ENCODE measurements around the gene SOHLH1. TPM values are rescaled to one million over a fixed set of nuclear protein-coding genes. Genes with fewer than 3 reads are reported as not detected.

SOHLH1 gene
- polyA plus RNA-seq, 6 donors from 2014 or later, result not detected

- H3K36me3 Mint-ChIP-seq, result no peaks in the 10 kb centered on the region
- H3K9me3 Mint-ChIP-seq, result no peaks in the 10 kb centered on the region
- H3K27me3 Mint-ChIP-seq, result peaks cover 0 to 40% (median 29%) of the 10 kb centered on the region in 3 donors
- no peak overlapping the region for H3K4me3 Mint-ChIP-seq
- ATAC-seq (ENCODE audit: low read depth in 2 of 2) (no peak), DNase-seq (no peak)
- no peaks in the 10 kb centered on the region for H3K4me1 Mint-ChIP-seq
- H3K27ac Mint-ChIP-seq, result no peak overlapping the region
These were observed 23.1 kb upstream of the SOHLH1 start for GRCh38 chr9:135722365-135722764.

- Mint-ChIP-seq H3K4me3 (no peak overlapping the region), H3K27ac (no peak overlapping the region), H3K4me1 (no peaks in the 10 kb centered on the region), H3K36me3 (no peaks in the 10 kb centered on the region), H3K9me3 (no peaks in the 10 kb centered on the region), H3K27me3 (peaks cover 15 to 50% (median 31%) of the 10 kb centered on the region in 3 donors)
- no peak for ATAC-seq (ENCODE audit: low read depth in 2 of 2)
- no peak for DNase-seq
These were observed 20.2 kb upstream of the SOHLH1 start for GRCh38 chr9:135719472-135719871.

GRCh38 chr9:135718616-135719015 is 19.3 kb upstream of the SOHLH1 start:
- Mint-ChIP-seq H3K27ac (no peak overlapping the region), H3K4me1 (peaks cover 0 to 4% (median 2%) of the 10 kb centered on the region in 3 donors), H3K4me3 (no peak overlapping the region), H3K9me3 (no peaks in the 10 kb centered on the region), H3K27me3 (peaks cover 15 to 48% (median 35%) of the 10 kb centered on the region in 3 donors), H3K36me3 (no peaks in the 10 kb centered on the region)
- DNase-seq (no peak), ATAC-seq (ENCODE audit: low read depth in 2 of 2) (no peak)

GRCh38 chr9:135717410-135717809 is 18.1 kb upstream of the SOHLH1 start:
- peaks cover 0 to 5% (median 2%) of the 10 kb centered on the region in 3 donors for H3K4me1 Mint-ChIP-seq

GRCh38 chr9:135716045-135716444 is 16.8 kb upstream of the SOHLH1 start:
- no peak overlapping the region for H3K4me3 Mint-ChIP-seq
- ATAC-seq (ENCODE audit: low read depth in 2 of 2) (no peak), DNase-seq (no peak)
- H3K27ac Mint-ChIP-seq, result no peak overlapping the region
- H3K4me1 Mint-ChIP-seq, result peaks cover 0 to 5% (median 2%) of the 10 kb centered on the region in 3 donors
- H3K9me3 Mint-ChIP-seq, result no peaks in the 10 kb centered on the region
- no peaks in the 10 kb centered on the region for H3K36me3 Mint-ChIP-seq
- peaks cover 15 to 64% (median 48%) of the 10 kb centered on the region in 3 donors for H3K27me3 Mint-ChIP-seq

More at GRCh38 chr9:135717410-135717809, 18.1 kb upstream of the SOHLH1 start:
- no peak for DNase-seq
- Mint-ChIP-seq H3K27me3 (peaks cover 15 to 58% (median 39%) of the 10 kb centered on the region in 3 donors), H3K27ac (no peak overlapping the region), H3K36me3 (no peaks in the 10 kb centered on the region), H3K4me3 (no peak overlapping the region), H3K9me3 (no peaks in the 10 kb centered on the region)
- no peak for ATAC-seq (ENCODE audit: low read depth in 2 of 2)

GRCh38 chr9:135715056-135715595 is 15.8 kb upstream of the SOHLH1 start:
- H3K36me3 Mint-ChIP-seq, result no peaks in the 10 kb centered on the region
- H3K27me3 Mint-ChIP-seq, result peaks cover 15 to 59% (median 54%) of the 10 kb centered on the region in 3 donors
- H3K9me3 Mint-ChIP-seq, result no peaks in the 10 kb centered on the region
- no peak for ATAC-seq (ENCODE audit: low read depth in 2 of 2)
- peaks cover 0 to 5% (median 2%) of the 10 kb centered on the region in 3 donors for H3K4me1 Mint-ChIP-seq
- peak overlapping the region in 1 of 8 donors; percentile 37 for H3K4me3 Mint-ChIP-seq
- no peak overlapping the region for H3K27ac Mint-ChIP-seq
- DNase-seq, result no peak

DNA sequence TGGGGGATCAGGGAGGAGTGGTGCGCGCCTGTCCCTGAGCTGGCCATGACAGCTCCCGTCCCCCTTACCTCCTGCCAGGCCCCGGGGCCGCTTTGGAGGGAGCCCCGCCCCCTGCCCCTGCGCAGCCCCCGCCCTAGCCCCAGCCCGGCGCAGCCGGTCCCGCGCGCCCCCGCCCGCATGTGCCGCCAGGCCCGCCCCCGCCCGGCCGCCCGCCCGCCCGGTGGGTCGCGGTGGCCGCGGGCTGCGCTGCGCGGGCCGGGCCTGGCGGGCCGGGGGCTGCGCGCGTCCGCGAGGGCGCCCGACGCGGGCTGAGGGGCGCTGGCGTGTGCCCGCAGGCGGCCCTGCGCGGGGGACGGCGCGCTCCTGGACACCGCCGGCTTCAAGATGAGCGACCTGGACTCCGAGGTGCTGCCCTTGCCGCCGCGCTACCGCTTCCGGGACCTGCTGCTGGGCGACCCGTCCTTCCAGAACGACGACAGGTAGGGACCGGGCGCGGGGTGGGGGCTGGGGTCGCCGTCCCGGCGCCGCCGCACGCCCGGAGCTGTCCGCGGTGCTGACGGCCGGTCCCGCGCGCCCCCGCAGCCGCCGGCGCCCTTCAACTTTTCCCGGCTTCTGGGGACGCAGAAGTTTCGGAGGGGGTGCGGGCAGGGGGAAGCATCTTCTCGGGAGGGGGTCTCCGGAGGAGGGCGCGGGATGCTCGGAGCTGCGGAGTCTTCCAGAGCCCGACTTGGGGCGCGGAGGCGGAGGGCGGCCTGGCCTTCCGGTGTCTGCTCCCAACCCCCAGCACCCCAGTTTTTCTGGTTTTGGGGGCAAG is 15.2 kb upstream of the SOHLH1 start:
- ATAC-seq (ENCODE audit: low read depth in 2 of 2), result no peak
- peaks cover 0 to 5% (median 2%) of the 10 kb centered on the region in 3 donors for H3K4me1 Mint-ChIP-seq
- H3K9me3 Mint-ChIP-seq, result no peaks in the 10 kb centered on the region
- H3K27ac Mint-ChIP-seq, result no peak overlapping the region
- H3K36me3 Mint-ChIP-seq, result no peaks in the 10 kb centered on the region
- H3K27me3 Mint-ChIP-seq, result peaks cover 15 to 59% (median 54%) of the 10 kb centered on the region in 3 donors
- DNase-seq, result no peak
- H3K4me3 Mint-ChIP-seq, result peak overlapping the region in 1 of 8 donors; percentile 37

DNA sequence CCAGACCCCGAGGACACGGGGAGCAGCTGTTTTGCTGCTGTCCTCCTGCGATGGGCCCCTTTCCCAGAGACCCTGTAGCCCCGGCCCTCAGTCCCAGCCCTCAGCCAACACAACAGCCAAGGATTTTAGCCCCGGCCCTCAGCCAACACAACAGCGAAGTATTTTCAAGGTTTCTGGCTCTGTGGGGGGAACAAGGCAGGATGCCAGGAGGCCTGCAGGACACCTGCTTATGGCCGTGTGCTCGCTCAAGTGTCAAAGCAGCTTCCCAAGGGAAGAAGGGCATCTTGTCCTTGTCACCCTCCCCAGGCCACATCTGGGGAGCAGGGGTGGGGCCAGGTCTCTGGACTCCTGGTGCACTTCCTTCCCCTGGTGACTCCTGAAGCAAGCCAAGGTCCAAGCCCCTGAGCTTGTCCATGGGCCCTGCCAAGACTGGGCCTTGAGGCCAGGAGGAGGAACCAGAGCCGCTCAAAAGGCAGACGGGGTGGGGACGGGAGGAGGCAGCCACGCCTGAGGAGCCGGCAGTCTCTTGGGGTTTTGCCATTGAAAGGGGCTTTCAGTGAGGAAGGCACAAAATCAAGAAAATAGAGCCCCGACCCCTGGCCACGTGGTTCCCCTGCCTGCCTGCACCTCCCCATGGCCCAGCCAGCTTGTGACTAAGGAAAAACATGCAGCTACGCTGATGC is 13.5 kb upstream of the SOHLH1 start:
- H3K4me1 Mint-ChIP-seq, result peaks cover 0 to 5% (median 2%) of the 10 kb centered on the region in 3 donors
- H3K27me3 Mint-ChIP-seq, result peaks cover 15 to 53% (median 47%) of the 10 kb centered on the region in 3 donors

DNA sequence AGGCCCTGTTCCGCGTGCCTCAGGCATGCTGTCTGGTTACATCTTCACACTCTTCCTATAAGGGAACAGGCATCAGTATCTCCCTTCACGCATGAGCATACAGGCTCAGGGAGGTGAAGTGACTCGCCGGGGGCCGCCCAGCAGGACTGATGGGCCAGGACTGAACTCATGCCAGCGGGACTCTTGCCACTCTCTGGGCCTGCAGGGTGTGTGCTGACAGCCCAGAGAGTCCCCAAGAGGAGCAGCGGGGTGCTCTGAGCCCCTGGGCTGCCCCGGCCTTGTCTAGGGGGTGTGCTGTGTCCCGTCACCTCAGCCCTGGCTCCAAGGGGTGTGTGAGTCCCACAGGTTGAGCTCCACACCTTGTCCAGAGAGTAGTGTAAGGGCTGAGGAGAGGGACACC is 12.6 kb upstream of the SOHLH1 start:
- DNase-seq (no peak), ATAC-seq (ENCODE audit: low read depth in 2 of 2) (no peak)
- H3K27me3 Mint-ChIP-seq, result peaks cover 13 to 46% (median 38%) of the 10 kb centered on the region in 3 donors
- H3K27ac Mint-ChIP-seq, result no peak overlapping the region
- peaks cover 0 to 5% (median 2%) of the 10 kb centered on the region in 3 donors for H3K4me1 Mint-ChIP-seq
- no peak overlapping the region for H3K4me3 Mint-ChIP-seq
- no peaks in the 10 kb centered on the region for H3K36me3 Mint-ChIP-seq
- H3K9me3 Mint-ChIP-seq, result no peaks in the 10 kb centered on the region

More for the DNA sequence above, 13.5 kb upstream of the SOHLH1 start:
- no peak for ATAC-seq (ENCODE audit: low read depth in 2 of 2)
- H3K27ac Mint-ChIP-seq, result peak overlapping the region in 1 of 6 donors; percentile 12
- no peaks in the 10 kb centered on the region for H3K9me3 Mint-ChIP-seq
- no peak overlapping the region for H3K4me3 Mint-ChIP-seq
- no peak for DNase-seq
- no peaks in the 10 kb centered on the region for H3K36me3 Mint-ChIP-seq

DNA sequence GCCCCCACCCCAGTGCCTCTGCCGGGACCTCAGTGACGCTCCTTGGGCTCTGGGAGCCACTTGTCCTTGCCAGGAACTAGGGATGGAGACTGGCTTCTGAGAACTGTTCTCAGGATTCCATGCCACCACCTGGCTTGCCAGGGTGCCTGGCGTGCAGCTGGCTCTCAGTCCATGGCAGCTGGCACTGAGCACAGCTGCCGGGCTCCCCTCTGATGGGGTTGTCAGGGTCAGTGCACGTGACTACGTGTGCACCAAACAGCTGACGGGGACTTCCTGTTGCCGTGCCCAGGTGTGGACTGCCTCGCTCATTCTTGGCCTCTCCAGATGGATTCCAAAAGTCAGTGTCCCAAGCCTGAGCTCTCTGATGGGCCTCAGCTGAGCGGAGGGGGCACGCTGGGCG is 12.1 kb upstream of the SOHLH1 start:
- no peaks in the 10 kb centered on the region for H3K9me3 Mint-ChIP-seq
- H3K4me1 Mint-ChIP-seq, result peaks cover 0 to 5% (median 2%) of the 10 kb centered on the region in 3 donors
- no peak overlapping the region for H3K4me3 Mint-ChIP-seq
- no peak for DNase-seq
- no peak for ATAC-seq (ENCODE audit: low read depth in 2 of 2)
- H3K27ac Mint-ChIP-seq, result no peak overlapping the region
- H3K27me3 Mint-ChIP-seq, result peaks cover 9 to 41% (median 33%) of the 10 kb centered on the region in 3 donors
- H3K36me3 Mint-ChIP-seq, result no peaks in the 10 kb centered on the region

- no peak for DNase-seq
- no peaks in the 10 kb centered on the region for H3K36me3 Mint-ChIP-seq
- no peaks in the 10 kb centered on the region for H3K4me1 Mint-ChIP-seq
- H3K27me3 Mint-ChIP-seq, result peaks cover 0 to 35% (median 23%) of the 10 kb centered on the region in 3 donors
- no peak overlapping the region for H3K27ac Mint-ChIP-seq
- no peak overlapping the region for H3K4me3 Mint-ChIP-seq
- ATAC-seq (ENCODE audit: low read depth in 2 of 2), result no peak
- H3K9me3 Mint-ChIP-seq, result no peaks in the 10 kb centered on the region
These were observed 8.9 kb upstream of the SOHLH1 start for GRCh38 chr9:135708164-135708563.

GRCh38 chr9:135707252-135708138 is 8.2 kb upstream of the SOHLH1 start:
- Mint-ChIP-seq H3K27ac (no peak overlapping the region), H3K36me3 (no peaks in the 10 kb centered on the region)

GRCh38 chr9:135706288-135706687 is 7.0 kb upstream of the SOHLH1 start:
- no peaks in the 10 kb centered on the region for H3K4me1 Mint-ChIP-seq
- no peak overlapping the region for H3K4me3 Mint-ChIP-seq
- peaks cover 0 to 33% (median 18%) of the 10 kb centered on the region in 3 donors for H3K27me3 Mint-ChIP-seq
- no peaks in the 10 kb centered on the region for H3K9me3 Mint-ChIP-seq
- no peak overlapping the region for H3K27ac Mint-ChIP-seq
- H3K36me3 Mint-ChIP-seq, result no peaks in the 10 kb centered on the region
- DNase-seq (no peak), ATAC-seq (ENCODE audit: low read depth in 2 of 2) (no peak)

More at GRCh38 chr9:135707252-135708138, 8.2 kb upstream of the SOHLH1 start:
- ATAC-seq (ENCODE audit: low read depth in 2 of 2) (no peak), DNase-seq (no peak)
- H3K4me1 Mint-ChIP-seq, result no peaks in the 10 kb centered on the region
- H3K9me3 Mint-ChIP-seq, result no peaks in the 10 kb centered on the region
- H3K4me3 Mint-ChIP-seq, result peak overlapping the region in 1 of 8 donors; percentile 29
- H3K27me3 Mint-ChIP-seq, result peaks cover 0 to 41% (median 23%) of the 10 kb centered on the region in 3 donors
